SK-N-SH treated with all-trans-retinoic acid at 6 μM for 48 hours (cell line): ENCODE data around the gene TNS4.

Experiments used
- ATAC-seq: fragments of 200-7000 bp; cut with Tn5 transposase; 3 replicates; pipeline ENCODE4 v1.9.1; 2020; ENCODE audit warnings: mild to moderate bottlenecking, moderate library complexity
- ARNTL ChIP-seq: fragments of 450-650 bp; formaldehyde crosslinking; IDR thresholded peaks from 2 replicates; pipeline ENCODE4 v1.5.0; 2020; ENCODE audit warnings: low read depth, mild to moderate bottlenecking, moderate library complexity, borderline replicate concordance
- CSDC2 ChIP-seq: fragments of 250-450 bp; sonication (Bioruptor Pico); IDR thresholded peaks from 2 replicates; pipeline ENCODE4 v1.5.0; 2020; ENCODE audit warnings: mild to moderate bottlenecking, moderate library complexity
- ESRRG ChIP-seq: fragments of 250-450 bp; sonication (Bioruptor Pico); IDR thresholded peaks from 2 replicates; pipeline ENCODE4 v1.6.1; 2021; ENCODE audit warnings: mild to moderate bottlenecking
- GLIS3 ChIP-seq: fragments of 250-450 bp; sonication (Bioruptor Pico); IDR thresholded peaks from 2 replicates; pipeline ENCODE4 v1.5.0; 2020; ENCODE audit warnings: mild to moderate bottlenecking, moderate library complexity
- ISL1 ChIP-seq: fragments of 250-450 bp; sonication (Bioruptor Pico); IDR thresholded peaks from 2 replicates; pipeline ENCODE4 v2.1.2; 2022; ENCODE audit warnings: mild to moderate bottlenecking, moderate library complexity
- OSR1 ChIP-seq: fragments of 250-450 bp; sonication (Bioruptor Pico); IDR thresholded peaks from 2 replicates; pipeline ENCODE4 v1.8.0; 2022; ENCODE audit warnings: moderate library complexity, mild to moderate bottlenecking, inconsistent platforms
- PPARA ChIP-seq: fragments of 250-450 bp; sonication (Bioruptor Pico); IDR thresholded peaks from 2 replicates; pipeline ENCODE4 v1.5.0; 2020; ENCODE audit warnings: mild to moderate bottlenecking, borderline replicate concordance
- SNAI2 ChIP-seq: fragments of 250-450 bp; sonication (Bioruptor Pico); IDR thresholded peaks from 2 replicates; pipeline ENCODE4 v1.5.0; 2020; ENCODE audit warnings: mild to moderate bottlenecking, moderate library complexity
- TOX ChIP-seq: fragments of 250-450 bp; sonication (Bioruptor Pico); IDR thresholded peaks from 2 replicates; pipeline ENCODE4 v1.8.0; 2021; ENCODE audit warnings: mild to moderate bottlenecking, moderate library complexity, borderline replicate concordance
- ZC3H10 ChIP-seq: fragments of 250-450 bp; sonication (Bioruptor Pico); IDR thresholded peaks from 2 replicates; pipeline ENCODE4 v1.5.1; 2021; ENCODE audit warnings: mild to moderate bottlenecking, moderate library complexity
- ZFP3 ChIP-seq: fragments of 250-450 bp; sonication (Bioruptor Pico); IDR thresholded peaks from 2 replicates; pipeline ENCODE4 v1.5.0; 2020; ENCODE audit warnings: mild to moderate bottlenecking, moderate library complexity
- ZFP30 ChIP-seq: fragments of 450-650 bp; formaldehyde crosslinking; IDR thresholded peaks from 2 replicates; pipeline ENCODE4 v1.5.0; 2022; ENCODE audit warnings: mild to moderate bottlenecking, moderate library complexity
- ZNF565 ChIP-seq: fragments of 450-650 bp; formaldehyde crosslinking; conservative IDR thresholded peaks from 2 replicates; pipeline ENCODE4 v1.5.0; 2020; ENCODE audit warnings: low read depth, mild to moderate bottlenecking, moderate library complexity
- ZNF70 ChIP-seq: fragments of 450-650 bp; formaldehyde crosslinking; IDR thresholded peaks from 2 replicates; pipeline ENCODE4 v1.5.0; 2020; ENCODE audit warnings: mild to moderate bottlenecking, moderate library complexity
- TF ChIP-seq, protein P1 (sequence below): fragments of 250-450 bp; sonication (Bioruptor Pico); IDR thresholded peaks from 2 replicates; pipeline ENCODE4 v1.5.1; 2021; ENCODE audit warnings: mild to moderate bottlenecking, moderate library complexity
- TF ChIP-seq, protein P2 (sequence below): fragments of 250-450 bp; sonication (Bioruptor Pico); IDR thresholded peaks from 2 replicates; pipeline ENCODE4 v1.8.0; 2021; ENCODE audit warnings: low read depth, mild to moderate bottlenecking, moderate library complexity, borderline replicate concordance
- TF ChIP-seq, protein P3 (sequence below): fragments of 250-450 bp; sonication (Bioruptor Pico); IDR thresholded peaks from 2 replicates; pipeline ENCODE4 v1.8.0; 2020; ENCODE audit warnings: mild to moderate bottlenecking, moderate library complexity, borderline replicate concordance
- TF ChIP-seq, protein P4 (sequence below): fragments of 250-450 bp; sonication (Bioruptor Pico); IDR thresholded peaks from 2 replicates; pipeline ENCODE4 v1.5.0; 2020; ENCODE audit warnings: mild to moderate bottlenecking, moderate library complexity

The TNS4 gene

DNA sequence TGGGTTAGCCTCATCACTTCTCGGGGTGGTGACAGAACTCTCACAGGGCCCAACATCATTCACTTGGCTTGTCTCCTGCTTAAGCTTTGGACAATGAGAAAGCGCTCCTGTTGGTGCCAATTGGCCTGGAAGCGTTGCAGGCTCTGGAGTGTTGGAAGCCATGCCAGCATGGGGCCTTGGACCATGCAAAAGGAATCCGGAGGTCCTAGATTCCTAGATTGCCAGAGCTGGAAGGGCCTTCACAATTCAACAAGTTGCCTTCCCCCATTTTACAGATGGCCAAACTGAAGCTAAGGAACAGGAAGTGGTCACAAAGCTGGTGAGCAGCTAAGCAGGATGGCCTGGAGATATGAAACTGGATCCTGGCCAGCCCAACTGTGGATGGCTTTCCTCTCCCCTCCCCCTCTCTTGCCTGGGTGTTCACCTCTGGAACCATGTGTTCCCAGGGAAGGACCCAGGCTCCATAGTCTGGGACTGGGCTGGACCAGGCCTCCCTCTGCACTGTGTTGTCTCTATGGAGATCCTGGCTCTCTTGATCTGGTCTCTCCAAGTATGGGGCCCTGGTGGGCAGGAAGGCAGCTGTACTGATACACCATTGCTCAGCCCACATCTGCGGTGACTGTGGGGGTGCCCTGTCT lies 64.2 kb downstream of the TNS4 start:
- no peak for ATAC-seq
- TF ChIP-seq ZFP3 (CRISPR knock-in tag) (no peak), ZC3H10 (CRISPR knock-in tag) (no peak), OSR1 (no peak), ARNTL (CRISPR knock-in tag) (no peak), SNAI2 (CRISPR knock-in tag) (no peak), GLIS3 (CRISPR knock-in tag) (no peak), ZFP30 (CRISPR knock-in tag) (no peak), ESRRG (CRISPR knock-in tag) (no peak), ZNF565 (CRISPR knock-in tag) (no peak), PPARA (CRISPR knock-in tag) (no peak), CSDC2 (CRISPR knock-in tag) (no peak), ISL1 (CRISPR knock-in tag) (no peak), ZNF70 (CRISPR knock-in tag) (no peak)
- TF ChIP-seq, protein P1, sequence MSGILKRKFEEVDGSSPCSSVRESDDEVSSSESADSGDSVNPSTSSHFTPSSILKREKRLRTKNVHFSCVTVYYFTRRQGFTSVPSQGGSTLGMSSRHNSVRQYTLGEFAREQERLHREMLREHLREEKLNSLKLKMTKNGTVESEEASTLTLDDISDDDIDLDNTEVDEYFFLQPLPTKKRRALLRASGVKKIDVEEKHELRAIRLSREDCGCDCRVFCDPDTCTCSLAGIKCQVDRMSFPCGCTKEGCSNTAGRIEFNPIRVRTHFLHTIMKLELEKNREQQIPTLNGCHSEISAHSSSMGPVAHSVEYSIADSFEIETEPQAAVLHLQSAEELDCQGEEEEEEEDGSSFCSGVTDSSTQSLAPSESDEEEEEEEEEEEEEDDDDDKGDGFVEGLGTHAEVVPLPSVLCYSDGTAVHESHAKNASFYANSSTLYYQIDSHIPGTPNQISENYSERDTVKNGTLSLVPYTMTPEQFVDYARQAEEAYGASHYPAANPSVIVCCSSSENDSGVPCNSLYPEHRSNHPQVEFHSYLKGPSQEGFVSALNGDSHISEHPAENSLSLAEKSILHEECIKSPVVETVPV = no peak
- TF ChIP-seq, protein P2, sequence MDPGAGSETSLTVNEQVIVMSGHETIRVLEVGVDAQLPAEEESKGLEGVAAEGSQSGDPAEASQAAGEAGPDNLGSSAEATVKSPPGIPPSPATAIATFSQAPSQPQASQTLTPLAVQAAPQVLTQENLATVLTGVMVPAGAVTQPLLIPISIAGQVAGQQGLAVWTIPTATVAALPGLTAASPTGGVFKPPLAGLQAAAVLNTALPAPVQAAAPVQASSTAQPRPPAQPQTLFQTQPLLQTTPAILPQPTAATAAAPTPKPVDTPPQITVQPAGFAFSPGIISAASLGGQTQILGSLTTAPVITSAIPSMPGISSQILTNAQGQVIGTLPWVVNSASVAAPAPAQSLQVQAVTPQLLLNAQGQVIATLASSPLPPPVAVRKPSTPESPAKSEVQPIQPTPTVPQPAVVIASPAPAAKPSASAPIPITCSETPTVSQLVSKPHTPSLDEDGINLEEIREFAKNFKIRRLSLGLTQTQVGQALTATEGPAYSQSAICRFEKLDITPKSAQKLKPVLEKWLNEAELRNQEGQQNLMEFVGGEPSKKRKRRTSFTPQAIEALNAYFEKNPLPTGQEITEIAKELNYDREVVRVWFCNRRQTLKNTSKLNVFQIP (CRISPR knock-in tag) = no peak
- TF ChIP-seq, protein P3, sequence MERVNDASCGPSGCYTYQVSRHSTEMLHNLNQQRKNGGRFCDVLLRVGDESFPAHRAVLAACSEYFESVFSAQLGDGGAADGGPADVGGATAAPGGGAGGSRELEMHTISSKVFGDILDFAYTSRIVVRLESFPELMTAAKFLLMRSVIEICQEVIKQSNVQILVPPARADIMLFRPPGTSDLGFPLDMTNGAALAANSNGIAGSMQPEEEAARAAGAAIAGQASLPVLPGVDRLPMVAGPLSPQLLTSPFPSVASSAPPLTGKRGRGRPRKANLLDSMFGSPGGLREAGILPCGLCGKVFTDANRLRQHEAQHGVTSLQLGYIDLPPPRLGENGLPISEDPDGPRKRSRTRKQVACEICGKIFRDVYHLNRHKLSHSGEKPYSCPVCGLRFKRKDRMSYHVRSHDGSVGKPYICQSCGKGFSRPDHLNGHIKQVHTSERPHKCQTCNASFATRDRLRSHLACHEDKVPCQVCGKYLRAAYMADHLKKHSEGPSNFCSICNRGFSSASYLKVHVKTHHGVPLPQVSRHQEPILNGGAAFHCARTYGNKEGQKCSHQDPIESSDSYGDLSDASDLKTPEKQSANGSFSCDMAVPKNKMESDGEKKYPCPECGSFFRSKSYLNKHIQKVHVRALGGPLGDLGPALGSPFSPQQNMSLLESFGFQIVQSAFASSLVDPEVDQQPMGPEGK (CRISPR knock-in tag) = no peak

DNA sequence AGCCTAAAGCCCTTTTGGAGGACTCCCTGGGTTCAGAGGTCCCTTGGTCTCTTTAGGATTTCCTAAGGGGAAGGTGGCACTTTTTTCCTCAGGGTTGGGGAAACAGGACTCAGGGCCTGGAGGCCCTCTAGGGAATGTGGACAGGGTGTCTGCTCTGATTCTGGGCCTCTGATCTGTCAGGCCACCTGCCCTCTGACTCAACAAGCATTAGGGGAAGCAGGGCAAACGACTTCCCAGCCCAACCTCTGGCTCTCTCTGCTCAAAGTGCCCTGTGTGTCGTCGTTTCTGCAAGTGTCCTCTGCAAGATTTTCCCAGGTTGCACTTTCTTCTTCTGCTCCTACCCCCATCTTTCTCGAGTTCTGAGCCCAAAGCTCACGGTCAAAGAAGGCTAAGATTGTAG lies 64.8 kb downstream of the TNS4 start:
- no peak for ATAC-seq
- TF ChIP-seq CSDC2 (CRISPR knock-in tag) = no peak
- TF ChIP-seq, protein P1 = no peak

DNA sequence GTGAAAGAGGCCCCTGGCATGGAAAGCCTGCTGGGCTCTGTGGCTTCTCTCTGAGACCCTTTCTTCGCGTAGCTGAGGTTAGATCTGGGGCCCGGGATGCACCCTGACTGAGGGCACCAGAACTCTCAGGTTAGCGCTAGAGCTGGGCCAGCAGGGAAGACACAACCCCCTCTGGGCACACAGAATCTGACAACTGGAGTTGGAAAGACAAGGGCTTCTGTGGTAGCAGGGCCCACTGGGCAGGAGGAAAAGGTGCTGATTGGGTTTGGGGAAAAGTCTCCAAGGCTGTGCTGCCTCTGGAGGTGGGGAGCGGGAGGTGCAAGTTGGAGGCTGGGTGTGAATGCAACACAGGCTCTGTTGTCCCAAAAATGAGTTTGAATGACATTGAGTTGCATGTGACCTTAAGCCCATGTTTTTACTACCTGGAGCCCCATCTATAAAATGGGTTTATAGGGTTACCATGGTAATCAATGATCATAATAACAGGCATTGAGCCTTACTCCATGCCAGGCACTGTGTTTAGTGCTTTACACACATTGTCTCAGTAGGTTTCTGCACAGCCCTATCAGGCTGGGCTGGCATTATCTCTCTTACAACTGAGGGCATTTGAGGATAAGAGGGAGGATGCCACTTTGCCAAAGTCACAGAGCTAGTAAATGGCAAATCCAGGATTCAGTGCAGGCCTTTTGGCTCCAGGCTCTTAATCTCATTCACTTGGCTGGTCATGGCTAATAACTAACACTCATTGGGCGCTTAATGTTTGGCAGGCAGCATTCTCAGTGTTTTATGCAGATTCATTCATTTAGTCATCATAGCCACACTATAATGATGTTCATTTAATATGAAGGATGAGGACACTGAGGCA lies 67.6 kb downstream of the TNS4 start:
- ATAC-seq = peak; percentile 89
- no peak for TF ChIP-seq GLIS3 (CRISPR knock-in tag)
- TF ChIP-seq ZNF70 (CRISPR knock-in tag) = no peak

DNA sequence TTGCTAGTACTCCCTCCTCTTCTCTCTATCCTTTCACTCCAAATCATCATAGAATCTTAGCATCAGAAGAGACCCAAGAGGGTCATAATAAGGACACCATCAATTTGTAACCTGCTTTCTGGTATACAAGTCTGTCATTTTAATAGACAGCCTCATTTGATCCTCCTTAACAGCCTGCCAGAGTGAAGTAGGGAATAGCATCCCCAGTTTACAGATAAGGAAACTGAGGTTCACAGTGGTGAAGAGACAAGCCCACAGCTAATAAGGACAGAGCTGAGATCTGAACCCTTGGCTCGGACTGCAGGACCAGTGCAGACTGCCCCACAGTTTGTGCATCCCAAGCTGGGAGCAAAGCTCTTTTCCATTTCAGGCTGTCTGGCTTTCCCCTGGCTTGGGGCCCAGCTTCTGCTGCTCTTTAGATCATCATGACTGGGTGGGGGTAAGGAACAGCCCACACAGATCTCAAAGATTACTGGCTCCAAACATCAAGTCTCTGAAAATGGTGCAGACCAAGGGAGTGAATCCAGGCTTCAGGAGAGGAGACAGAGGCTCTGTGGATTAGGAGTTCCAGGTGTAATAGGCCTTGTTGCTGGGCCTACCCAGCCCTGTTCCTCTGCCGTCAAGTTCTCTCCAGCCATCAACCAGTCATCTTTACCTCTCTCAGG lies 68.4 kb downstream of the TNS4 start:
- TF ChIP-seq, protein P2 (CRISPR knock-in tag) = no peak
- TF ChIP-seq, protein P4, sequence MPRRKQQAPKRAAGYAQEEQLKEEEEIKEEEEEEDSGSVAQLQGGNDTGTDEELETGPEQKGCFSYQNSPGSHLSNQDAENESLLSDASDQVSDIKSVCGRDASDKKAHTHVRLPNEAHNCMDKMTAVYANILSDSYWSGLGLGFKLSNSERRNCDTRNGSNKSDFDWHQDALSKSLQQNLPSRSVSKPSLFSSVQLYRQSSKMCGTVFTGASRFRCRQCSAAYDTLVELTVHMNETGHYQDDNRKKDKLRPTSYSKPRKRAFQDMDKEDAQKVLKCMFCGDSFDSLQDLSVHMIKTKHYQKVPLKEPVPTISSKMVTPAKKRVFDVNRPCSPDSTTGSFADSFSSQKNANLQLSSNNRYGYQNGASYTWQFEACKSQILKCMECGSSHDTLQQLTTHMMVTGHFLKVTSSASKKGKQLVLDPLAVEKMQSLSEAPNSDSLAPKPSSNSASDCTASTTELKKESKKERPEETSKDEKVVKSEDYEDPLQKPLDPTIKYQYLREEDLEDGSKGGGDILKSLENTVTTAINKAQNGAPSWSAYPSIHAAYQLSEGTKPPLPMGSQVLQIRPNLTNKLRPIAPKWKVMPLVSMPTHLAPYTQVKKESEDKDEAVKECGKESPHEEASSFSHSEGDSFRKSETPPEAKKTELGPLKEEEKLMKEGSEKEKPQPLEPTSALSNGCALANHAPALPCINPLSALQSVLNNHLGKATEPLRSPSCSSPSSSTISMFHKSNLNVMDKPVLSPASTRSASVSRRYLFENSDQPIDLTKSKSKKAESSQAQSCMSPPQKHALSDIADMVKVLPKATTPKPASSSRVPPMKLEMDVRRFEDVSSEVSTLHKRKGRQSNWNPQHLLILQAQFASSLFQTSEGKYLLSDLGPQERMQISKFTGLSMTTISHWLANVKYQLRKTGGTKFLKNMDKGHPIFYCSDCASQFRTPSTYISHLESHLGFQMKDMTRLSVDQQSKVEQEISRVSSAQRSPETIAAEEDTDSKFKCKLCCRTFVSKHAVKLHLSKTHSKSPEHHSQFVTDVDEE = 0 out of 2 replicates have a peak, but pooled peaks have one; percentile 29
- TF ChIP-seq ESRRG (CRISPR knock-in tag) = no peak
- TF ChIP-seq ARNTL (CRISPR knock-in tag) = no peak
- TF ChIP-seq TOX (CRISPR knock-in tag) = no peak
- TF ChIP-seq, all 23 proteins: peak for 1
- ATAC-seq = peak; percentile 79
